Raji (cell line): Measurements from ENCODE around the gene TTBK2.

ENCODE experiments used
- POLR2A ChIP-seq: IDR thresholded peaks from 2 replicates; pipeline ENCODE4 v1.6.1; 2011; ENCODE audit warnings: low read depth, low read length, control low read depth; ENCODE audit not compliant: insufficient read depth

Gene TTBK2

DNA sequence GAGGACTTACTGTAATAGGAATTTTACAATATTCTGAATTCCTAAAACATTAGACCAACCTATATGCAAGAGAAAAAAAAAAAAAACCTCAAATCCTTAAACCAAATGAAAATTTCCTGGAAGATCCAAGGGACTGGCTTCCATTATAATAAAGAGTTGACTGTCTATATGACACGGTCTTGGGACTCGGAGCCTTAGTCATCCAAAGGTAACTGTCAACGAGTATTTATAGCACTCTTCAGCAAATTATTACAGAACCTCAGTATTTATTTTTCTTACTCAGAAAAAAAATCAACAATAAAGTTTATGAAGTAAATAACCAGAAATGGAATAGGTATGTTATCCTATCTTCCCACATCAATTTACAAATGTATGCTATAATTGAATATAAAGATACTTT, 66.0 kb downstream of the TTBK2 start:
- no peak for TF ChIP-seq POLR2A

DNA sequence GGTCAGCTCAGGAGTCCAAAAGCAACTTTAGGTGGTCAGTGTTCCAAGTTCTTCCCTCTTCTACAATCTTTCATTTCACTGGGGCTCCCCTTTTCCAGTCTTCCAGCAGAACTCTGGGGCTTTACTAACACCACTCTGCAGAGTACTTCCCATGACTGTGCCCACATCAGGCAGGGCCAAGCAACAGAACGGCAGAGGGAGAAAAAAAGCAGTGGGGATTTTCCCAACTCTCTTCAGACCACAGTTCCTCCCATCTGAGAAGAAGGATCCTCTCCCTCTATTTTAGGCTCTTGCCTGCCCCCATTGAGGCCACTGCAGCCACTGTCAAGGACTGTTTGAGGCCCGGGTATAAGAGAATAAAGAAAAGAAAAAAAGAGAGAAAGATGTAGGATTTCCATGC, 70.7 kb downstream of the TTBK2 start:
- TF ChIP-seq POLR2A, result no peak

DNA sequence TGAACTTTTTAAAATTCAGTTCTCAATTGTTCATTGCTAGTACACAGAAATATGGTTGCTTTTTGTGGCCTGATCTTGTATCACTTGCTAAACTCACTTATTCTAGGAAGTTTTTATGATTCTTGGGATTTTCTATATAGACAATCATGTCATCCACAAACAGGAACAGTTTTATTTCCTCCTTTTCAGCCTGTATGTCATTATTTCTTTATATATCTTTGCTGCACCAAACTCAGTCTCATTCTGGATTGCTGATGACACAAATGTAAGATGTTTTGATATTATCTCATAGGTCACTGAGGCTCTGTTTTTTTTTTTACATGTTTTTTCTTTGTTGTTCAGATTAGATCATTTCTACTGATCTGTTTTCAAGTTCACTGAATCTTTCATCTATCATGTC, 71.7 kb downstream of the TTBK2 start:
- TF ChIP-seq POLR2A, result no peak

DNA sequence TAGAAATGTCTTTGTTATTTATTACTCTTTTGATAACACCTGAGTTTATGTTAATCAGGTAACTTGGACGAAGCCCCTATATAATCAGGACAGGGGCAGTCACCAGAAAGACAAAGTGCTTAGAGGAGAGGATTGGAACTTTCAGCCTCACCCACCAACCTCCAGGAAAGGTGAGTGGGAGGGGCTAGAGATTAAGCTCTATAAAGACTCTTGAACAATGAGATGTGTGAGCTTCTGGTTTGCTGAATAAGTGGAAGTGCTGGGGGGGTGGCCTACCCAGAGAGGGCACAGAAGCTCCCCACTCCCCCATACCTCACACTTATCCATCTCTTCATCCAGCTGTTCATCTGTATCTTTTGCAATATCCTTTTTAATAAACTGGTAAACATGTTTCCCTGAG, 73.9 kb downstream of the TTBK2 start:
- no peak for TF ChIP-seq POLR2A

DNA sequence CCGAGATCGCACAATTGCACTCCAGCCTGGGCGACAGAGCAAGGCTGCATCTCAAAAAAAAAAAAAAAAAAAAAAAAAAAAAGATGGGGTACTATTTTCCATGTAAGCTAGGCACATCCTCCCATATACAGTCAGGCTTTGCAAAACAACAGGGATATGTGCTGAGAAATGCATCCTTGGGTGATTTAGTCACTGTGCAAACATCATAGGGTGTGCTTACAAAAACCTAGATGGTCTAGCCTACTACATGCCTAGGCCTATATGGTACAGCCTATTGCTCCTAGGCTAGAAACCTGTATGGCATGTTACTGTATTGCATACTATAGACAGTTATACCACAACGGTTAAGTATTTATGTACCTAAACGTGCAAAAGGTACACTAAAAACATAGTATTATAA, 75.0 kb downstream of the TTBK2 start:
- TF ChIP-seq POLR2A, result no peak

DNA sequence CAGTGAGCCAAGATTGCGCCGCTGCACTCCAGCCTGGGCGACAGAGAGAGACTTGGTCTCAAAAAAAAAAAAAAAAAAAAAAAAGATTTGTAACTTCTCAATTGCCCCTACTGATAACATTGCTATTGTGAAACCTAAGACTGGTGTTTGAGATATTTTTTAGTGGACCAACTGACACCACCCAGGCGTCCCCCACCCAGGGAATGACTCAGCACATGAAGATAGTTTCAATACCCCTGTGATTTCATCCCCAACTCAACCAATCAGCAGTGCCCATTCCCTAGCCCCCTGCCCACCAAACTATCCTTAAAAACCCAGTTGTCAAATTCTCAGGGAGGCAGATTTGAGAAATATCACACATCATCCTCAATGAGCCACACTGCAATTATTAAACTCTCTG, 76.9 kb downstream of the TTBK2 start:
- no peak for TF ChIP-seq POLR2A

DNA sequence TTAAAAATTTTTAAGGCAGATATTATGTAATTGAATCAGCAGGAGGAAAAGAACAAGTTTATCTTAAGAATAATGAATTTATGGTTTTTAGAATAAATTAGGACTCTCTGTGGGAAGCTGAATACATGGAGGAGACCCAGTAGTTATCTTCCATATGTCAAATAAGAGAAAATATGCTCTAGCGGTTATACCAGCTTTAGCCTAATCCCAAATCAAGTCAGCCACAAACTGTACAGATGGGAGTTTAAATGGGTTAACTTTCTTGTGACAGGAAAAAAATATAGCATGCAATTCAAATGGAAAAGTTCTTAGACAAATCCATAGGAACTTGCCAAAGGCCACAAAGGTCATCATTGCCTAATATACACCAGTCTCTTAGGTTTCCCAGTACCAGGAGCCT, 84.3 kb downstream of the TTBK2 start:
- no peak for TF ChIP-seq POLR2A

DNA sequence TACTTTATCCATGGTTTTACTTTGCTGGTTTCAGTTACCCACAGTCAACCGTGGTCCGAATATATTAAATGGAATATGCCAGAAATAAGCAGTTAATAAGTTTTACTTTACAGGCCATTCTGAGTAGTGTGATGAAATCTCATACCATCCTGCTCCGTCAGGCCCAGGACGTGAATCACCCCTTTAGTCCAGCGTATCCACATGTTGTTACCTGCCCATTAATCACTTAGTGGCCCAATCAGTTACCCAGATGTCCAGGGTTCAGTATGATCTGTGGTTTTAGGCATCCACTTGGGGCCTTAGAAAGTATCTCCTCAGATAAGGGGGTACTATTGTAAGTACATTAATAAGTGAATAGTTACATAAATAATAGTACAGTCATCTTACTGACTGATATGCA, 88.0 kb downstream of the TTBK2 start:
- TF ChIP-seq POLR2A, result no peak

DNA sequence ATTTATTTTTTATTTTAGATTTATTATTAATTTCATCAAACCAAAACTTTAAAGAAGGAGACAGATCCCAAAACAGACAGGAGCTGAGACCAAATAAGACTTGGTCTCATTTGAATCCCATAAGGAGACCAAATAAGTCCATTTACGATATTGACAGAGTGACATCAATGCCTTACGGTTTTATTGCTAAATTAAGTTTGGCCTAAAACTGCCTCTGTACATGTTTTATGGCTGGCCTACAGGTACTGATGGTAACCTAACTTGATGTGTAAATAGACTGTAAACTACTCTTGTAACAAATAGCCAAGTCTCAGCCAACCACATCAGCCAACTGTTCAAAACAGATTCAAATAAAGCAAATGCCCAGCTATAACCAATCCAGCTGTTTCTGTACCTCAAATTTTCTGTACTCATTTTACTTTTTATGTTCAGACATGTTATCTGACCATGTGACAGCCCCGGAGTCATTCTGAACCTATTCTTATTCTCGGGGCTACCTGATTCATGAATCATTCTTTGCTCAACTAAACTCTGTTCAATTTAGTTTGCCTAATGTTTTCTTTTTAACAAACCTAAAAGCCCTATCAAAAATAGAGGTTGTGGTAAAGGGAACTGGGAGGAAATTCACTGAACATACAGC, 94.2 kb downstream of the TTBK2 start:
- TF ChIP-seq POLR2A, result no peak

DNA sequence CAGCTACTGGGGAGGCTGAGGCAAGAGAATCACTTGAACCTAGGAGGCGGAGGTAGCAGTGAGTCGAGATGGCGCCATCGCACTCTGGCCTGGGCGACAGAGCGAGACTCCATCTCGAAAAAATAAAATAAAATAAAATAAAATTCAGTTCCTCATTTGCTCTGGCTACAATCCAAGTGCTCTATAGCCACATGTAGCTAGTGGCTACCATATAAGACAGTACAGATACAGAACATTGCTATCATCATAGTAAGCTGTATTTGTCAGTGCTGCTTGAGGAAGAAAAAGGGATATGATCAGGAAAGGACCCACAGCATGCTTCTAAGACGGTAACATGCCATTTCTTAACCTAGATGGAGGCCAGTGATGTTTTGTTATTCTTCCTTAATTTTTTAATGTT, 95.0 kb downstream of the TTBK2 start:
- no peak for TF ChIP-seq POLR2A

DNA sequence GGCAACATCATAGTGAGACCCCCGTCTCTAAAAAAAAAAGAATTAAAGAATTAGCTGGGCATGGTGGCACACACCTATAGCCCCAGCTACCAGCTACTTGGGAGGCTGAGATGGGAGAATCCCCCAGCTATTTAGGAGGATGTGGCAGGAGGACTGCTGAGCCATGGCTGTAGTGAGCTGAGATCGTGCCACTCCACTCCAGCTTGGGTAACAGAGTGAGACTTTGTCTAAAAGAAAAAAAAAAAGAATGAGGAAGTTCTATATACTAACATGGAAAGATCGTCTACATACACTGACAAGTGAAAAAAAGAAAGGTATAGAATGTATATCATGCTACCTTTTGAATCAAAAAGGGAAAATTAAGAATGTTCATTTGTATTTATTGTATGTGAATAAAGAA, 99.8 kb downstream of the TTBK2 start:
- no peak for TF ChIP-seq POLR2A

DNA sequence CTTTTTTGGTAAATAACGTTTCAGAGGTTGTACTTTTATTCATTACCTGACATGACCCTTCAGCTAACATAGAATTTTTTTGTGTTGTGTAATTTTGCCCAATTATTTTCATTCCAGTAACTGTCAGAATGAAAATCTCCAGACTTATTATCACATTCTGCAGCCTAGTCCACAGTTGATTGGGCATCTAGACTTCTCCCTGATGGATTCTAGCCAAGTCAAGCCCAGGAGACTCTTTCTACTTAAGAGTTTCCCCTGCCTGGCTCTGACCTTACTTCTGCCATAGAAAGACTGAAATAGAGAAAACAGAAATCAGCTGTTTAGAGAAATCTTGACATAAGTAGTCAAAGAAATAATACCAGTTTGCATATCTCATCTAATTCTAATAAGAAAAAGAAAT, 100.8 kb downstream of the TTBK2 start:
- no peak for TF ChIP-seq POLR2A

DNA sequence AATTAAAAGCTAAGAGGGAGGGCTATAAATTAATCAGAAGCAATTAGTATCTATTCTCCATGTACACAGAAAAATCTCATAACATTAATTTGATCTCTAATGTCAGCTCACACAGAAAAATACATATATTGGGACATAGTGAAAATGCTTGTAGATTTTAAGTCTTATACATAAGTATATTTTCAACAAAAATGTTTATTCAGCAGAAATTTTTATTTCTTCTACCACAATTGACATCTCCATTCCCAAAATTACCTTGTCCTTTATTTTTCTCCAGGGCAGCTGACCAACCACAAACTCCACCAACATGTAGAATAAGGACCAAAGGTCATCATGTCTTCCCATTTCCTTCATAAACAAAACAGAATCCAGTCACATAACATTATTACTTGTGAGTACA, 109.1 kb downstream of the TTBK2 start:
- TF ChIP-seq POLR2A, result no peak

DNA sequence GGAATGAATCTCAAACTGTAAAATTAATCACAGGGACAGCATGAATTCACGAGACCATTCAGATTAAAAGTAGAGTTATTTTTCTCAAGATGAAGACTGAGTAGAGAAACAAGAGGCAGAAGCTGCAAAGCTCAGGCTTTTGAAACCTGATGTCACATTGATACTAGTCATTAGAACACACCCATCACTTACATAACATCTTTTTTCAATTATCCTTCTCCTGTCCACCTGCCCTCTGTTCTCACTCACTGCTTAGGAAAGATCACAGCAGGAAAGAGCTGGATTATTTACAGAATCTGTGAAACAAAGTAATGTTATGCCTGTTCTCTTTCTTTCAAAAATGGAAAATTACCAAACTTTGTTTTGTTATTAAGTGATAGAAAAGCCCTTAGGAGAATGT, 111.7 kb downstream of the TTBK2 start:
- TF ChIP-seq POLR2A, result no peak

DNA sequence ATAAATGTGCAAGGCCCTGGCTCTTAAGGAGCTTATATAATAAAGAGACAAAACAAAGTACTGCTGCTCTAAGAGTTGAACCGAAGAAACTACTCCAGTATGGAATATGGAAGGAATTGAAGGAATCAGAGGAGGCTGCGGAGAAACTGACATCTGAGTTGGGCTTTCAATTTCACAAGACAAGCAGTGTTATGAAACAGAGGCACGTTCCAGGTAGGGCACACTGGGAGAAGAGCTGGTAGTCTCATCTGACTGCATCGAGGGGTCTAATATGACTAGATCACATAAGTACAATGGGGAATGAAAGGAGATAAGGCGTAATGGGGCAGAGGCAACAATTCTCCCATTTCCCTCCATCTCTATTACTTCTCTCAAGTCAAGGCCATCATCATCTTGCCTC, 115.3 kb downstream of the TTBK2 start:
- no peak for TF ChIP-seq POLR2A

DNA sequence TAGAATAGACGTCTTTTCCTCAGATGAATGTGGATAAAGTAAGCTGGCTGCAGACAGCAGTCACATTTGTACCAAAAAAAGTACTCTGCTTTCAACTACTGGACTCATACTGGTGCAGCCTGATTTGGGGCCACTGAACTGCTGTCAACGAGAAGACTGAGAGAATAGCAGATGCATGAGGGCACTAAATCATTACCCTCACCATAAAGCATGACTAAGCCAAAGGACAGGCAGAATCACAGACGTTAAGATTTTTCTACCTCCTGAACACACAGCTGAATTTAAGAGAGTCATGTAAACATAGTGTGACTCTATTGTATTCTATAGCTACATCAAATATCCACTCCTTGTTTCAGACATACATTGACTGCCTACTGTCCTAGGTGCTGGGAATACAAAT, 115.8 kb downstream of the TTBK2 start:
- no peak for TF ChIP-seq POLR2A

DNA sequence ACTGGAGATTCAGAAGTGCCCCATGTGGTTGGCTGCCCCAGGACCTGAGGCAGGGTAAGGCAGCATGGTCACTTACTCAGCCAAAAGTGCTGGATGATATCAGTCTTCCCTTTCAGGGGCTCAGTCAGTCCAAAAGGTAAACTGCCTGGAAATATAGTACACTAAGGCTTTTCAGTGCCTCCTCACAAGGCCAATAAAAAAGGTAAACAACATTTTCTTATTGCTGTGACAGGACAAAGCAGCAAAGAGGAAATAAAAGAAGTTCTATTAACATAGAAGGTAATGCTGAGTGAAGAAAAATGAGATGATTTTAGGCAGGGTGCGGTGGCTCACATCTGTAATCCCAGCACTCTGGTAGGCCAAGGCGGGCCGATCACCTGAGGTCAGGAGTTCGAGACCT, 117.1 kb downstream of the TTBK2 start:
- no peak for TF ChIP-seq POLR2A
